ENCODE measurements around the gene UPK3A. TPM values are rescaled to one million over a fixed set of nuclear protein-coding genes. Genes with fewer than 3 reads are reported as not detected.

Gene UPK3A
- polyA plus RNA-seq, 1 donor from 2014 or later: not detected

DNA sequence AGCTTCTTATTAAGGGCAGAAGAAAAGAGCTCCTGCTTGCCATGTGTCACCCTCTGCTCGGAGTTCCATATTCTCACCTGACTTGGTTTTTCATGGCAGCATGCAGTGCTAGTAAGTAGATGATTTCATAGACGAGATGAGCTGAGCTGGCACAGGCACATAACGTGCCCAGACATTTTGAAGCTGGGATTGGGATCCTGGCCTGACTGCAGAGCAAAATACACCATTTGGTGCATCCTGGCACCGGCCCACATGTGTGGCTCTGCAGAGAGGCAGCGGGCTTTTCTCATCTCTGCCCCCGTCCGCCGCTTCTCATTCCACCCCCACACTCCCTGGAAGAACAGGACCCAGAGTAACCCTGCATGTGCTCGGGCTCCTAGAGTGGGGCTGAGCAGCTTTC is 49.8 kb downstream of the UPK3A start:
- Histone ChIP-seq H3K9ac (ENCODE audit: low read length) (no peak overlapping the region), H3K79me2 (replicated peaks; ENCODE audit: insufficient read depth, low read length) (no peaks in the 10 kb centered on the region), H3K36me3 (ENCODE audit: insufficient read depth, low read length) (no peaks in the 10 kb centered on the region), H3K27ac (ENCODE audit: low read length) (no peak overlapping the region), H3K27me3 (ENCODE audit: insufficient read depth, low read depth, low read length) (no peaks in the 10 kb centered on the region), H3K9me2 (ENCODE audit: insufficient read depth, low read length) (no peaks in the 10 kb centered on the region), H3K4me2 (ENCODE audit: low read length) (no peak overlapping the region), H3K9me3 (ENCODE audit: low read length) (no peaks in the 10 kb centered on the region), H3F3A (ENCODE audit: insufficient read depth, low read length, poor library complexity, severe bottlenecking) (no peaks in the 10 kb centered on the region), H3K4me3 (ENCODE audit: low read length) (no peak overlapping the region), H4K20me1 (ENCODE audit: insufficient read depth) (no peaks in the 10 kb centered on the region), H2AFZ (ENCODE audit: low read depth, low read length) (no peak overlapping the region)
- TF ChIP-seq TAF1 (IDR thresholded peaks at IDR 0.05; ENCODE audit: low read depth) (no peak), EP300 (conservative IDR thresholded peaks at IDR 0.05; ENCODE audit: poor library complexity, severe bottlenecking) (no peak)

- Histone ChIP-seq H2AFZ (ENCODE audit: low read depth, low read length) (no peak overlapping the region), H3K9ac (ENCODE audit: low read length) (no peak overlapping the region), H3K4me3 (ENCODE audit: low read length) (no peak overlapping the region), H3K36me3 (ENCODE audit: insufficient read depth, low read length) (no peaks in the 10 kb centered on the region), H3K79me2 (replicated peaks; ENCODE audit: insufficient read depth, low read length) (no peaks in the 10 kb centered on the region), H3F3A (ENCODE audit: insufficient read depth, low read length, poor library complexity, severe bottlenecking) (no peaks in the 10 kb centered on the region), H4K20me1 (ENCODE audit: insufficient read depth) (no peaks in the 10 kb centered on the region), H3K27me3 (ENCODE audit: insufficient read depth, low read depth, low read length) (no peaks in the 10 kb centered on the region), H3K4me2 (ENCODE audit: low read length) (no peak overlapping the region), H3K9me3 (ENCODE audit: low read length) (no peaks in the 10 kb centered on the region), H3K27ac (ENCODE audit: low read length) (no peak overlapping the region), H3K9me2 (ENCODE audit: insufficient read depth, low read length) (no peaks in the 10 kb centered on the region)
- TF ChIP-seq, protein P1, sequence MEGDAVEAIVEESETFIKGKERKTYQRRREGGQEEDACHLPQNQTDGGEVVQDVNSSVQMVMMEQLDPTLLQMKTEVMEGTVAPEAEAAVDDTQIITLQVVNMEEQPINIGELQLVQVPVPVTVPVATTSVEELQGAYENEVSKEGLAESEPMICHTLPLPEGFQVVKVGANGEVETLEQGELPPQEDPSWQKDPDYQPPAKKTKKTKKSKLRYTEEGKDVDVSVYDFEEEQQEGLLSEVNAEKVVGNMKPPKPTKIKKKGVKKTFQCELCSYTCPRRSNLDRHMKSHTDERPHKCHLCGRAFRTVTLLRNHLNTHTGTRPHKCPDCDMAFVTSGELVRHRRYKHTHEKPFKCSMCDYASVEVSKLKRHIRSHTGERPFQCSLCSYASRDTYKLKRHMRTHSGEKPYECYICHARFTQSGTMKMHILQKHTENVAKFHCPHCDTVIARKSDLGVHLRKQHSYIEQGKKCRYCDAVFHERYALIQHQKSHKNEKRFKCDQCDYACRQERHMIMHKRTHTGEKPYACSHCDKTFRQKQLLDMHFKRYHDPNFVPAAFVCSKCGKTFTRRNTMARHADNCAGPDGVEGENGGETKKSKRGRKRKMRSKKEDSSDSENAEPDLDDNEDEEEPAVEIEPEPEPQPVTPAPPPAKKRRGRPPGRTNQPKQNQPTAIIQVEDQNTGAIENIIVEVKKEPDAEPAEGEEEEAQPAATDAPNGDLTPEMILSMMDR (IDR thresholded peaks at IDR 0.05; ENCODE audit: poor library complexity, severe bottlenecking): no peak
- no peak for TF ChIP-seq RAD21 (conservative IDR thresholded peaks at IDR 0.05)
- TF ChIP-seq POLR2AphosphoS5 (IDR thresholded peaks at IDR 0.05): no peak
- TF ChIP-seq MXI1 (conservative IDR thresholded peaks at IDR 0.05; ENCODE audit: poor library complexity, severe bottlenecking): no peak
- no peak for TF ChIP-seq TAF1 (IDR thresholded peaks at IDR 0.05; ENCODE audit: low read depth)
- TF ChIP-seq SMC3 (conservative IDR thresholded peaks at IDR 0.05; ENCODE audit: poor library complexity): no peak
- TF ChIP-seq EP300 (conservative IDR thresholded peaks at IDR 0.05; ENCODE audit: poor library complexity, severe bottlenecking): no peak
- TF ChIP-seq, protein P2, sequence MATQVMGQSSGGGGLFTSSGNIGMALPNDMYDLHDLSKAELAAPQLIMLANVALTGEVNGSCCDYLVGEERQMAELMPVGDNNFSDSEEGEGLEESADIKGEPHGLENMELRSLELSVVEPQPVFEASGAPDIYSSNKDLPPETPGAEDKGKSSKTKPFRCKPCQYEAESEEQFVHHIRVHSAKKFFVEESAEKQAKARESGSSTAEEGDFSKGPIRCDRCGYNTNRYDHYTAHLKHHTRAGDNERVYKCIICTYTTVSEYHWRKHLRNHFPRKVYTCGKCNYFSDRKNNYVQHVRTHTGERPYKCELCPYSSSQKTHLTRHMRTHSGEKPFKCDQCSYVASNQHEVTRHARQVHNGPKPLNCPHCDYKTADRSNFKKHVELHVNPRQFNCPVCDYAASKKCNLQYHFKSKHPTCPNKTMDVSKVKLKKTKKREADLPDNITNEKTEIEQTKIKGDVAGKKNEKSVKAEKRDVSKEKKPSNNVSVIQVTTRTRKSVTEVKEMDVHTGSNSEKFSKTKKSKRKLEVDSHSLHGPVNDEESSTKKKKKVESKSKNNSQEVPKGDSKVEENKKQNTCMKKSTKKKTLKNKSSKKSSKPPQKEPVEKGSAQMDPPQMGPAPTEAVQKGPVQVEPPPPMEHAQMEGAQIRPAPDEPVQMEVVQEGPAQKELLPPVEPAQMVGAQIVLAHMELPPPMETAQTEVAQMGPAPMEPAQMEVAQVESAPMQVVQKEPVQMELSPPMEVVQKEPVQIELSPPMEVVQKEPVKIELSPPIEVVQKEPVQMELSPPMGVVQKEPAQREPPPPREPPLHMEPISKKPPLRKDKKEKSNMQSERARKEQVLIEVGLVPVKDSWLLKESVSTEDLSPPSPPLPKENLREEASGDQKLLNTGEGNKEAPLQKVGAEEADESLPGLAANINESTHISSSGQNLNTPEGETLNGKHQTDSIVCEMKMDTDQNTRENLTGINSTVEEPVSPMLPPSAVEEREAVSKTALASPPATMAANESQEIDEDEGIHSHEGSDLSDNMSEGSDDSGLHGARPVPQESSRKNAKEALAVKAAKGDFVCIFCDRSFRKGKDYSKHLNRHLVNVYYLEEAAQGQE (IDR thresholded peaks at IDR 0.05; ENCODE audit: borderline replicate concordance): no peak
- no peak for TF ChIP-seq EZH2 (IDR thresholded peaks at IDR 0.05; ENCODE audit: borderline replicate concordance, insufficient read depth, low read length, poor library complexity, severe bottlenecking)
These were observed 50.5 kb downstream of the UPK3A start for GRCh38 chr22:45335021-45335818.

Data from neural cell (in vitro differentiated cells).